Activated gamma-delta T cell treated with Interleukin-2 at 50 U/mL for 16 hours (primary cell): ENCODE measurements around the gene TARS1.

ENCODE experiments used
- DNase-seq: peaks from one replicate; pipeline ENCODE4 v3.0.0-alpha.2; 2020

The TARS1 gene

DNA sequence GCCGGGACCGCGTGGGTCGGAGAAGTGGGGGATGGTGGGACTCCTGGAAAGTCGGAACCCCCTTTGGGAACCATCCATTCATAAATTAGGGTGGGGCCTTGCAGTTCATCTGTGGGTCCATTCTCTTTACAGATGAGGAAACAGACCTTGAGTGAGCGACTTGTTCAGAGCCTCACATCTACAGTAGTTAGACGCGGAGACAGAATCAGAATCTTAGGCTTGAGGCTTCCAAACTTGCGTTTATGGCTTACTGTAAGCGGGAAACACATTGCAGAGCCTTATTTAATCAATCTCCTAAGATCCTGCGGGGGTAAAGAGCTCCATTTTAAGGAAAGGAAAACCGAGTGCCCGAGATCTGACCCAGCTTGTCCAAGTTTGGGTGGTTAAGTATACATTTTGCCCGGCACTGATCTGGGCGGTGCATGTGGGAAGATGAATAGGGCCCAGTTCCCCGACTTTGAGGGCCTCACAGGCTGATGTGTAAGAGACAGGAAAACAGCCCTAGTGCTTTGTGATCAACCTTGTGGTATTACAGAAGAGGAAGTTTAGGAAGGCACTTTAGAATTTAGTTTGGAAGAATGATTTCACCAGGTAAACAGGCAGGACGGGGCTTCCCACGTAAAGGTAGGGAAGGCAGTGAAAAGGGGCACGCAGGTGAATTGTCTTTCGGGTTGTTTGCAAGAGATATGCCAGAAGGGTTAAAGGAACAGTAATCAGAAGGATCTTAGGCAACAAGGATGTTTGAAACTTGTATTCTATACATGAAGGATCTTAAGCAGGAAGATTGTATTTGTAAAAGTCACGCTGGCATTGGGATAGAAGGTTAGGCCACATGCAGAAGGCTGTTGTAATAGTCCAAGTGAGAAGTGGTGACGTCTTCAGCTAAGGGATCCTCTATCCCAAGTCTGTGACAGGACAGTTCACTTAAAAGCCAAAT is 744 bp downstream of the TARS1 start:
- DNase-seq: peak; percentile 6

DNA sequence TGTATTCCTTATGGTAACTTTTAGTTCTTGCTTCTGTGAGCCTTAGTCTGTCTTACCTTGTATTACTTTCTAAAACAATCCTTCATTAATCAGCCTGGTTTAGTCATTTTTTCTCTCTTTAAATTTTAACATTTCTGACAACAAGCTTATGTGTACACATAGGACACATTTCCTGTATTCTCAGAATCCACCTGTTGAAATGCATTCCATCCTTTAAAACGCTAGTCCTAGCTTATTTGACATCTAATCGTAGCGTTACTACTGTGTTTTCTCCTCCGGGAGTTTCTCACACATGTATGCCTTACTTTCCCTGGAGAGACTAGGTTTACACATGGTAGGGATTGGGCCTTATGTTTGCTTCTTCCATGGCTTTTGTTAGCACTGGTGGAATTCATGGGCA is 3.8 kb downstream of the TARS1 start:
- DNase-seq: no peak

DNA sequence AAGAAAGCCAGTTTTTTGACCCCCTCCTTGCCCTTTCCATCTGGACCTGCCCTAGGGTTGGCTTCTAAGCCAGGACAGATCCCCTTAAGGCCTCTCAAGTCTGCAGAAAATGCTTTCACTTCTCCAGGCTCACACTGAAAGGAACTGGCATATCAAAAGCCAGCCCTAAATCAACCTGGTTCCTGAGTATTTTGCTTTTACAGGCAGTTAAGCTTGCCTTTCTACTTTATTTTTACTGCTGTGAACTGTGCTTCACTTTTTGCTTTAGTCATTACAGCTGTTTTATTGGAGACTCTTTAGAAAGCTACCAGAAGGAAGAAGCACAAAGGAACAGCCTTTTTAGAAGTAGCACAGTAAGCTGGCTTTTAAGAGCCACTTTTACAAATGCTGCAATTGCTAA is 5.0 kb downstream of the TARS1 start:
- DNase-seq: no peak

DNA sequence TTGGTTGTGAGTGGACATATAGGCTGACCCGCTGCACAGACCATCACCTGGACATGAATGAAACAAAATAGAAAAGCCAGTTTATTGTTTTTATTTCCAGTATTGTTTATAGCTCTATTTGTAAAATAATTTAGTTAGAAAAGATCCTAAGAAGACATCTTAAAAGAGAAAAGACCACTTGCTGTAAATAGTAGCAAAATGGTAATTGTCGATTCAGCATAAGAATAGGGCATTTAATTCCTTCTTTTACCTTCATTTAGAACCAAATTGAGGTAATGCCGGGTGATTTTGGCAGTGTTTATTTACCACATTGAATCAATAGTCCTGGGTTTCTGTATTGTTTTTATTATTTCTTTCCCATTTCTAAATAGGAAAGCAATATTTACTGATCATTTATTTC is 7.4 kb downstream of the TARS1 start:
- DNase-seq: no peak

DNA sequence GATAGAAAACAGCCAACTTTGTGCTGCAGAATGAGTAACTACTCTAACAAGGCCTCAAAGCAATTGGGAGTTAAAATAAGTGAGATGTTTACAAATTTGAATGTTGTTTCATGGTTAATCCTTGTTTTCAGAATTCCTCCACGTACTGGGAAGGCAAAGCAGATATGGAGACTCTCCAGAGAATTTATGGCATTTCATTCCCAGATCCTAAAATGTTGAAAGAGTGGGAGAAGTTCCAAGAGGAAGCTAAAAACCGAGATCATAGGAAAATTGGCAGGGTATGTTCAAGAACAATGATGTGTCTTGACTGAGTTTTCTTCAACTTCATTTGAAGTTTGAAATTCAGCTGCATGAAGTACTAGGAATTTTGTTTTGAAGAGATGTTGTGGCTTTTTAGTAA is 16.4 kb downstream of the TARS1 start:
- no peak for DNase-seq

DNA sequence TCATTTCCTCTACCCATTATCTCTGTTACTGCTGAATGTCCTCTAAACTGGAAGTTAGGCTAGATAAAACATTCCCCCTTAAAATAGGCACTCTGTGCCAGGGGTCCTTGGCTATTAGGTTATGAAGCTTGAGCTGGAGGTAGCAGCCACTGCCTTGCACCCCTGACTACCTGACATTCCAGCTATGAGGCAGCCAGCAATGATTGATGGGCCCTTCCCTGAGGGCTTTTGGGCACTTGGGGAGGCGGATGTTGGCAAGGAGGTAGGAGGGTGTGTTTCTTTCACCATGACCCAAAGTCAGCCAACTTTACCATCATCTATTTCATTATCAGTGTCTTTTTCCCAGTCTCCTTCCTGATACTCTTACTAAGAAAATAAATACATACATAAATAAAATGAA is 17.1 kb downstream of the TARS1 start:
- DNase-seq: no peak

DNA sequence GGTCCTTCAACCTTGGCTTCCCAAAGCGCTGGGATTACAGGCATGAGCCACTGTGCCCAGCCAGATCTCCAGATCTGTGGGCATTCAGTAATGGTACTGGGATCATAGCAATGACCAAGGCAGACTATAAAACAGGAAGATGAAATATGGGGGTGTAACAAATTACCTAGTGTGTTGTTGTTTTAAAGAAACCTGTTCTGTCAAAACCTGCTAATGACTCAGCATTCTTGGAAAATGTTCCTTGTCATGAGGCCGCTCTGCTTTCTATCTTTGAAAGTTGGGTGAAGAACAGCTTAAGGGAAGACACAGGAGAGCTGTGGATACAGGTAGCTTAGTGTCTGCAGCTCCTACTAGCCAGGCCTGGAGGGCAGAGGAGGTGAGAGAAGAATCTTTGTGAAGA is 19.4 kb downstream of the TARS1 start:
- DNase-seq: no peak

DNA sequence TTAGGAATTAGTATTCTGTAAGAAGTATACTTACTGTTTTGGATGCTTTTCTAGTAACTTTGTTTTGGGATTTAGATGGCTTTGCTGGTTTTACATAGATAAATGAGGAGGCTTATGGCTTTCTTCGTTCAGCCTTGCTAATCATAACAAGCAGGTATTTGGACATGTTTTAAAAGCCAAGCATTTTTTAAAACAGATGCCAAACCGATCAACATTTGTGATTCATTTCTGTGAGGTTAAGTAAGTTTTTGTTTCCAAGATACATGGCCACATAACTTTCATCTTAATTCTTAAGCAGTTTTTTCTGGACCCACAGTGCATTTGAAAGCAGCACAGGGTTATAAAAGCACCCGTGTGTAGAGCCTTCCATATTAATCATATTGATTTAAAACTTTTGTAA is 21.7 kb downstream of the TARS1 start:
- no peak for DNase-seq

DNA sequence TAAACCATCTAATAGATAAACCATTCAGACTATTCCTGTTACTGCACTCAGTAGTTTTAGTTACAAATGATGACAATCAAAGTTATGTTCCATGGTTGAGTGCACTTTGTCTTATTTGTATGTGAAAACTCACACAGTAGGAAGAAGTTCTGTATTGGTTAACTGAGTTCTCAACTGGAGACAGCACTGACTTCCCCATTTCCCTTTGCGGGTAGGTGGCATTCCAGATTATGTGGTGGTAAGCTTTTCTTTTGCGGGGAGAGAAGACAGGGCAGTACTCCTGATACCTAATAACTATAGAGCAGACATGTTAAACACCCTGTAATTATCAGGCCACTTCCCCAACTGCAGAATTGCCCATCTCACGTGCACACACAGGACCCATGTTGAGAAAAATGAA is 24.4 kb downstream of the TARS1 start:
- DNase-seq: no peak

DNA sequence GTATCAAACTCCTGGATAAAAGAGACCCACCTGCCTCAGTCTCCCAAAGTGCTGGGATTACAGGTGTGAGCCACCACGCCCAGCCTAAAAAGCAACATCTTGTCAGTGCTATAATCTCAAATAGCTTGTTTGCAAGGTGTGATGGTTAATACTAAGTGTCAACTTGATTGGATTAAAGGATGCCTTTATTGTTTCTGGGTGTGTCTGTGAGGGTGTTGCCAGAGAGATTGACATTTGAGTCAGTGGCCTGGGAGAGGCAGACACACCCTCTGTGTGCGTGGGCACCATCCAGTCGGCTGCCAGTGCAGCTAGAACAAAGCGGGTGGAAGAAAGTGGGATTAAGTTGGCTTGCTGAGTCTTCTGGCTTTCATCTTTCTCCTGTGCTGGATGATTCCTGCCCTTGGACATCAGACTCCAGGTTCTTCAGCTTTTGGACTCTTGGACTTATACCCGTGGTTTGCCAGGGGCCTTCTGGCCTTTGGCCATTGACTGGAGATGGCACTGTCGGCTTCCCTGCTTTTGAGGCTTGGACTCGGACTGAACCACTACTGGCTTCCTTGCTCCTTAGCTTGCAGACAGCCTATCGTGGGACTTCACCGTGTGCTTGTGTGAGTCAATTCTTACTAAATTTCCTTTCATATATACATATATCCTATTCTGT is 28.1 kb downstream of the TARS1 start:
- no peak for DNase-seq

DNA sequence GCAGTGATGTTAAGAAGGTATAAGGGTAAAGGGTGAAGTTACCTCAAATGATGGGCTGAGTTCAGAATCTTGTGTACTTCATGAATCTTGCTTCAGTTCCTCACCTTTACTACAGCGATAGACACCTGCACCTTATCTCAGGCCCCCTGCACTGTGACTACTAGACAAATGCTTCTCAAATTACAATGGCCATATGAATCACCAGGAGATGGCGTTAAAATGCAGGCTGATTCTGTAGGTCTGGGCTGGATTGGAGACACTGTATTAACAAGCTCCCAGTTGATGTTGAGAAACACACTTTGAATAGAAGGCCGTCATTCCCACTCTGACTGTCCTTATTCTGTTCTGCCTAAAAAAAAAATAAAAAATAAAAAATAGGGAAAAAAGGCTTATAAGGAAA is 29.8 kb downstream of the TARS1 start:
- no peak for DNase-seq

DNA sequence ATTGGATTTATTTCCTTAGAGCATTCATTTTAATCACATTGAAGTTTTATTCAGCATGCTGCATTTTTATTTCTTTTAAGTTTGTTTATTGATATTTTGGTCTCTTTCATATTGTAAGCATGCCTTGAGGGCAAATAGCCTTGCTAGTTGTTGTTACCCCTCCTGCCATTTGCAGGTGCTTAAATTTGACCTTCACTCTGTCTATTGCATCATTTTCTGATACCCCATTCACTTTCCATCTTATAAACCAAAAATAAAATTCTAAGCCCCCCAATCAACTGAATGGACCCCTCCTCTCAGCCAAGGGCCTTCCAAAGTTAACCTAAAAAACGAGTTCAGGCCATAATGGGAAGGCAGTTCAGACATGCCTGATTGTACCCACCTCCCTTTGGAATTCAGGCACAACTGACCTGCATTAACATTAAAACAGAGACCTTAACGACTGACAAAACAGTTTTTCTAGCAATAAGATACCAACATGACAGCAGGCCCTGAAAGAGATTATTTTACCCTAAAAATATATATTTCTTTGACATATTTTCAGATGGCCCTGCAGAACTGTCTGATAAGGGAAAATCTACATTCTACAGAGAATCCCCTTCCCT is 32.1 kb downstream of the TARS1 start:
- no peak for DNase-seq

DNA sequence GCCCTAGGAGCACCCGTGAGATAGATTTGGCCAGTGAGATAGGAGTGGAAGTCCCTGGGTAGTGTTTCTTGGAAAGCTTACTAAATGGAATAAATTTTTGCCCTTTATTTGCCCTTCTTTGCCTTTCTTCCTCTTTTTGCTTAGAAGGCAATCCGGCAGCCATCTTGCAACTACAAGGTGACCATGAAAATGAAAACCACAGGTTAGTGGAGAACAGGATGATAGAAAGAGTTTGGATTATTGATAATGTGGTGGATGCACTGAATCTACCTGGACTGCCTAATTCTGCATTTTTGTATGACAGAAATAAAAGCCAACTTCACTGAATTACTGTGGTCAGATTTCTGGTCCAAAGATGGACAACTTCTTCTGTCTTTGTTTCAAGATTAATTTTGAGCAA is 33.2 kb downstream of the TARS1 start:
- no peak for DNase-seq

DNA sequence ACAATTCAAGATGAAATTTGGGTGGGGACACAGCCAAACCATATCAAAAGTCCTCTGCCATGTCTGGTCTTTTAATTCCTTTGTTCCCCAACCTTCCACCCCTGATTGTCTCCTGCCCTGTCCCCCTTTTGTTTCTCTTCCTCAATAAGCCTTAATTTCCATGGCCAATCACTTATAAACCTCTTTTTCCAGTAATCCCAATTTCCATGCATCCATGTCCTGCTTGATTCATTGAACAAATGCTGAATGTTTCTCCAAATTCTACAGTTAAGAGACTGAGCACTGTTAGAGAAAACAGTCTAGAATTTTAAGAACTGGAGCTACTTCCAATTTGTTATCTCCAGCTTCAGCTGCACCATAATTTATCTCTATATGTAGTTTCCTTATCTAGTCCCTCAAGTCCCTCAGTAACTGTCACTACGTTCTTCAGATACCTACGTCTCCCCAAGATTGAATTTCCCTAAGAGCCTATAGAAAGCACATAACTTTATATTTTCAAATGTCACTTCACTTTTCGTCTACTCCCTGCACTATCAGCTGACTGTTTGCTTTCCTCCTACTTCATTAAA is 34.2 kb downstream of the TARS1 start:
- DNase-seq: no peak

DNA sequence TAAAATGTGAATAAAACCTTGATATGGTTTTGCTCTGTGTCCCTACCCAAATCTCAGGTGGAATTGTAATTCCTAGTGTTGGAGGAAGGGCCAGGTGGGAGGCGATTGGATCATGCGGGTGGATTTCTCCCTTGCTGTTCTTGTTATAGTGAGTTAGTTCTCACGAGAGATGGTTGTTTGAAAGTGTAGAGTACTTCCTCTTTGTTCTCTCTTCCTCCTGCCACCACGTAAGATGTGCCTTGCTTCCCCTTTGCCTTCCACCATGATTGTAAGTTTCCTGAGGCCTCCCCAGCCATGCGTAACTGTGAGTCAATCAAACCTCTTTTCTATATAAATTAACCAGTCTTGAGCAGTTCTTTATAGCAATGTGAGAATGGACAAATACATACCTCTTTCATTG is 34.9 kb downstream of the TARS1 start:
- DNase-seq: no peak

DNA sequence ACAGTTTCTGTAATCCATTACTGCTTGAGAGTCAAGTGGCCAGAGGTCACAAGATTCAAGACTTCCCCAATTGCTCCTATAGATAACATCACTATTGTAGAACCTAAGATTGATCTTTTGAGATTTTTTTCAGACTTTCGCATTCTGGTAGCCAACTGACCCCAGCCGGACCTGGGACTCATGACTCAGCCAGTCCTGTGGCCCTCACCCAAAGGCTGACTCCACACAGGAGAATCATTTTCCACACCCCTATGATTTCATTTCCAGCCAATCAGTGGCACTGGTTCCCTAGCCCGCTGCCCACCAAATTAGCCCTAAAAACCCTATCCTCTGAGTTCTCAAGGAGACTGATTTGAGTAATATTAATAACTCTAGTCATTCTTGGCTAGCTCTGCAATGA is 36.2 kb downstream of the TARS1 start:
- no peak for DNase-seq

DNA sequence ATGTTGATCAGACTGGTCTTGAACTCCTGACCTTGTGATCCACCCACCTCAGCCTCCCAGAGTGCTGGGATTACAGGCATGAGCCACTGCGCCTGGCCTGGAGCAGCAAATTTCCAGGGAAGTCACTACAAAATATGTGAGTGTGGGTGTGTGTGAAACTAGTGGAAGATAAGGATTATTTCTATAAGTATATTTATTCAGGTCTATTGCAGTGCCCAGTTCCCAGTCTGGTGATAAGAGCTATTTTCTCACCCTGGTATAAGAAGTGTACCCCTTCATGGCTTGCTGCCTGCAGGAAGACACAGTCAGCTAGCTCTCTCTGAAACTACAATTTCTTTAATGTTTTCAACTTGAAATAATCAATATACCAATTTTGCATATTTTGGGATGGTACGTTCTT is 37.1 kb downstream of the TARS1 start:
- no peak for DNase-seq

DNA sequence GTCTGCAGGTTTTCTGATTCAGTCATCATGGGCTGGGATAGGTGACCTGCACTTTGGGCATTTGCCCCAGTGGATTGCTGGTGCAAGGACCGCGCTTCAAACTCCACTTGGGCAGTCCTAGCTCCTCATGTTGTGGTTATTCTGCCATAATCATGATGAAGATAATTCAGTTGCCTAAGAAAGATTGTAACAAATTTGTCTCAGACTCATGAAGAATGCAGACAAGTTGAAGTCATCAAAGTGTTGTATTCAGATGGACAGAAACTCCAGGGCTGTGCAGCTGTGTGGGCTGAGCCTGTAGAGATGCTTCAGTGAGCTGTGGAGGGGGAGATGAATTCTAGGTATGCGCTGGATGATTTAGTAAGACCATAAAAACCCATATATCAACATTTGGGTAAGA is 38.5 kb downstream of the TARS1 start:
- no peak for DNase-seq

DNA sequence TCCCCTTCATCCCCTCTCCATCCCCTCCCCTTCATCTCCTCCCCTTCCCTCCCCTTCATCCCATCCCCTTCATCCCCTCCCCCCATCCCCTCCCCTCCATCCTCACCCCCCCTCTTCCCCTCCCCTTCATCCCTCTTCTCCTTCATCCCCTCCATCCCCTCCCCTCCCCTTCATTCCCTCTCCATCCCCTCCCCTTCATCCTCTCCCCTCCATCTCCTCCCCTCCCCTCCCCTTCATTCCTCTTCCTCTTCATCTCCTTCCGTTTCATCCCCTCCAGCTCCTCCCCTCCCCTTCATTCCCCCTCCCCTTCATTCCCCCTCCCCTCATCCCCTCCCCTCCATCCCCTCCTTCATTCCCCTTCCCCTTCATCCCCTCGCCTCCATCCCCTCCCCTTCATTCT is 40.1 kb downstream of the TARS1 start:
- no peak for DNase-seq

DNA sequence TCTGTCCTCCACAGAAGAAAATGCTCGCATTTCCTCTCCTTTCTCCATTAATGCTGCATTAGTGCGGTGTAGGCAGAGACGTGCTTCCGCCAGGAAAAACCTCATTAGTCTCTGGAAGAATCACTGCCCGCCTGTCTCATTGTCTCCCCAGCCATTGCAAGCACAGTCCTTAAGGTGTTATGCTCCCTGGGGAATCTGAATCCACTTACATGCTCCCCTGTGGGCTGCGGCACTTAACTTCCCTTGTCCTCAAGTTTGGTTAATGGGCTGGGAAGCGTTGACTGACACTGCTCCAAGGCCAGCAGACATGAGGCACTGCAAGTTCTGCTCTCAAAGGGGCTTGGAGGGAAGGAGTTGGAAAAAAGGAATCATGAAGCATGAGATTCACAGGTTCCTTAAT is 41.6 kb downstream of the TARS1 start:
- DNase-seq: no peak

DNA sequence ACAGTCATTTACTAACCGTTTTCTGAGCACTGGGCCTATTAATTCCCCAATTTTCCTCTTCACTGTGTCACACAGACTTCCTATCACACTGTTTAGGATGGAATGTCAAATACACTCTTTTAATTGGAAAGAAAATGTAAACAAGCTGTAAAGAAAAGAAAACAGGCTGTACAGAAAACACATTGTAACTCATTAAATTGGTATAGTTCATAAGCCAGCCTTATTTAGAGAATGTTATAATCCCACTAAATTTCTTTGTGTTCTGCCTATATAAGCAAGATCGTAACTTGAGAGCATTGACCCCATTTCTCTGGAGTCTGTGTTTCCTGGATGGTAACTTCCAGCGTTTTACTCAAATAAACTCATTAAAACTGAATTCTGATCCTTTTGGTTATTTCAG is 46.5 kb downstream of the TARS1 start:
- no peak for DNase-seq

DNA sequence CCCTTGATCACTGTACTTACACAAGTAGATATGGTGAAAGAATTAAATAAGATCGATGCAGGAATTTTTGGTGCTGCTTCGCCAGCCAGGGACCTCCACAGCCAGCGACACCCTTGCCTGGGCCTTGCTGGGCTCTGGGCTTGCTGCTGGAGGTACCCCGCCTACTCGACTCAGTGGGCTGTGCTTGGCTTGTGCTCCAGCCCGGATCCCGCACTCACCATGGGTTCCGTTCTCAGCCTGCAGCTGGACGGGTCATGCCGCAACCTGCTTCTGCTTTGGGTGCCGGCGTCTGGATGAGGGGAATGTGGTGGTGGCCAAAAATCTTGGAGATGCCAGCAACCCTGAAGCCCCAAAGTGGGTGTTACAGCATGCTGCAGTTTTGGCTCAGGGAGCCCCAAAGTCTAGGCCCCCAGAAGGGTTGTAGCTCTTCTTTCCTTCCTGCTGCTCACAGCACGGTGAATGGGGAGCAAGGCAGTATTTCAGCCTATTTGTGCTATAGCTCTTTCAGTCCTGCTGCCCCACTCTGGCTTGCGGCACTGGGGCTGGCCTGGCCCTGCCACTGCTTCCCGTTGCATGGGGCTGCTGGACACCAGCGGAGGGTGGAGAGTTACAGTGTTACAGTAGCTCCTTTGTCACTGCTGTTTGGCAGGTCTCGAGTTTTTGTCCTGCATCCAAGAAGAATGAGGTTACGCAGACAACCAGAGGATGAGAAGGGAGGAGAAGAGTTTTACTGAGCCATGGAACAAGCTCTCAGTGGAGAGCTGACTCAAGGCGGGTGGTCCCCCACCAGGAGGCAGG is 48.0 kb downstream of the TARS1 start:
- DNase-seq: no peak

DNA sequence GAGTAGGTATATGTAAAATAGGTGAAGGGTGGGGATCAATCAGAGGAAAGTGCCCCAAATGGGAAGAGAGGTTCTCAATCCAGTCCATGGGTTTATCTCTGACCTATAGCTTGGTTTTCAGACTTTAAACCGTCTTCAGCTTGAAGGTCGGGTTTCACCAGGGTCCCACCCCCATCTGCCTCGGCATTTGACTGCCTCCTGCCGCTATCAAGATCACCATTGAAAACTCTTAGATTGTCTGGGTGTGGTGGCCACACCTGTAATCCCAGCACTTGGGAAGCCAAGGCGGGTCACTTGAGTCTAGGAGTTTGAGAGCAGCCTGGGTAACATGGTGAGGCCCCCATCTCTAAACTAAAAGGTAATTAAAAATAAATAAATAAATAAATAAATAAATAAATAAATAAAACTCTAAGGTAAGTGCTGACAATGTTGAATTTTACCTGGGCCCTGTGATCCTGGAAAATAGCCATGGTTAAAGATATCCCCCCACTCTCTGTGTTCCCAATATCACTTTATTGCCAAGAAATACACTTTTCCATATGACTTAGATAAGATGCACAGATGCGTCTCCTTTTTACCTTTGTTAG is 48.8 kb downstream of the TARS1 start:
- no peak for DNase-seq
